ENCODE data around the gene TMEM41A. TPM values are rescaled to one million over a fixed set of nuclear protein-coding genes. Genes with fewer than 3 reads are reported as not detected.
"Not testable (repeated sequence)": the region's sequence is repeated elsewhere in the genome, so short reads cannot be mapped to it uniquely, and the experiment has no call there.

Gene TMEM41A
- total RNA-seq, 1 donor = 16.8 TPM

- Histone ChIP-seq H3K9me3 (ENCODE audit: low read depth, low read length) (no peaks in the 10 kb centered on the region), H3K27me3 (ENCODE audit: insufficient read depth, low read length) (no peaks in the 10 kb centered on the region), H3K4me3 (ENCODE audit: low read length) (no peak overlapping the region)
These were observed 9.6 kb upstream of the TMEM41A start for GRCh38 chr3:185508335-185508991.

DNA sequence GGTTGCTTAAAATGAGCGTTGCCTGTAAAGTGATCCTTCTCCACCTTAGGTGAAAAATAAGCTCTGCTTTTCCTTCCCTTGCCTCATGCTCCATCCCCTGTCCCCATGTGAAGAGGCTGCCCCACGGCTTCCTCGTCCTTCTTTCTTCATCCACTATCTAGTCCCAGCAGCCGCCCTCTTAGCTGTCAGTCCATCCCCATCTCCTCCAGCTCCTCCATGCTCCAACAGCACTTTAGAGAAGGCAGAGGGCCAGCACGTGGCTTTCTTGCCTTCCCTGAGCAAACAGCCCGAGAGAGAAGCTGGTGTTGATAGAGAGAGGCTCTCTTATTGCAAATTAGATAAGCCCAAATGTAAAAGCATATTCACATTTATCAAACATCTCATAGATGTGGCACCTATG is 9.0 kb upstream of the TMEM41A start:
- H3K9me3 ChIP-seq (ENCODE audit: low read depth, low read length) = no peaks in the 10 kb centered on the region
- no peaks in the 10 kb centered on the region for H3K4me1 ChIP-seq (ENCODE audit: insufficient read depth, low read length)

More at GRCh38 chr3:185508335-185508991, 9.6 kb upstream of the TMEM41A start:
- H3K4me1 ChIP-seq (ENCODE audit: insufficient read depth, low read length) = no peaks in the 10 kb centered on the region

GRCh38 chr3:185504636-185505035 is 5.8 kb upstream of the TMEM41A start:
- no peak overlapping the region for H3K4me3 ChIP-seq (ENCODE audit: low read length)
- no peaks in the 10 kb centered on the region for H3K4me1 ChIP-seq (ENCODE audit: insufficient read depth, low read length)
- no peaks in the 10 kb centered on the region for H3K9me3 ChIP-seq (ENCODE audit: low read depth, low read length)
- no peaks in the 10 kb centered on the region for H3K27me3 ChIP-seq (ENCODE audit: insufficient read depth, low read length)

More for the DNA sequence above, 9.0 kb upstream of the TMEM41A start:
- H3K27me3 ChIP-seq (ENCODE audit: insufficient read depth, low read length) = no peaks in the 10 kb centered on the region
- H3K4me3 ChIP-seq (ENCODE audit: low read length) = no peak overlapping the region

GRCh38 chr3:185503521-185503920 is 4.7 kb upstream of the TMEM41A start:
- Histone ChIP-seq H3K9me3 (ENCODE audit: low read depth, low read length) (no peaks in the 10 kb centered on the region), H3K4me3 (ENCODE audit: low read length) (no peak overlapping the region), H3K4me1 (ENCODE audit: insufficient read depth, low read length) (peaks cover 4% of the 10 kb centered on the region), H3K27me3 (ENCODE audit: insufficient read depth, low read length) (no peaks in the 10 kb centered on the region)

- H3K27me3 ChIP-seq (ENCODE audit: insufficient read depth, low read length) = no peaks in the 10 kb centered on the region
- no peak overlapping the region for H3K4me3 ChIP-seq (ENCODE audit: low read length)
- no peaks in the 10 kb centered on the region for H3K9me3 ChIP-seq (ENCODE audit: low read depth, low read length)
- peaks cover 6% of the 10 kb centered on the region for H3K4me1 ChIP-seq (ENCODE audit: insufficient read depth, low read length)
These were observed 4.2 kb upstream of the TMEM41A start for GRCh38 chr3:185502987-185503386.

- Histone ChIP-seq H3K9me3 (ENCODE audit: low read depth, low read length) (no peaks in the 10 kb centered on the region), H3K27me3 (ENCODE audit: insufficient read depth, low read length) (no peaks in the 10 kb centered on the region), H3K4me1 (ENCODE audit: insufficient read depth, low read length) (no peaks in the 10 kb centered on the region), H3K4me3 (ENCODE audit: low read length) (no peak overlapping the region)
These were observed 8.6 kb downstream of the TMEM41A start for GRCh38 chr3:185490241-185490640.

DNA sequence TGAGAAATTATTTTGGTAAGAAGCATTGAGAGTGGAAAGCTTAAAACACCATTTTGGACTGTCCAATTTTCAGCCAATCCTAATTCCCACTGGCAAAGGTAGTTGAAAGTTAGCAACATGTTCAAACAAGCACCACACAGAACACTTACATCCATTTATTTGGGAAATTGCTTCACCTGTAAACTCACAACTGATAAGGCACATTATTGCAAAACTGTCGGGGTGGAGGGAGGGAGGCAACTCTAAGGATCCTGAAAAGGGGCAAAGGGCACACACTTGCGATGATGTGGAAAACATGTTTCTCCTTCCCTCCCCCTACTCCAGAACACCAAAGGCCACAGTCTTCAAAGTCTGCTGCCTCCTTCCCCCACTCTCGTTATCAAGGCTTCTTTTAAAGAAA is 9.4 kb downstream of the TMEM41A start:
- H3K9me3 ChIP-seq (ENCODE audit: low read depth, low read length) = no peaks in the 10 kb centered on the region

GRCh38 chr3:185488465-185488864 is 10.4 kb downstream of the TMEM41A start:
- Histone ChIP-seq H3K4me1 (ENCODE audit: insufficient read depth, low read length) (no peaks in the 10 kb centered on the region), H3K9me3 (ENCODE audit: low read depth, low read length) (no peaks in the 10 kb centered on the region), H3K4me3 (ENCODE audit: low read length) (no peak overlapping the region), H3K27me3 (ENCODE audit: insufficient read depth, low read length) (no peaks in the 10 kb centered on the region)

More for the DNA sequence above, 9.4 kb downstream of the TMEM41A start:
- Histone ChIP-seq H3K4me3 (ENCODE audit: low read length) (no peak overlapping the region), H3K4me1 (ENCODE audit: insufficient read depth, low read length) (no peaks in the 10 kb centered on the region), H3K27me3 (ENCODE audit: insufficient read depth, low read length) (no peaks in the 10 kb centered on the region)

DNA sequence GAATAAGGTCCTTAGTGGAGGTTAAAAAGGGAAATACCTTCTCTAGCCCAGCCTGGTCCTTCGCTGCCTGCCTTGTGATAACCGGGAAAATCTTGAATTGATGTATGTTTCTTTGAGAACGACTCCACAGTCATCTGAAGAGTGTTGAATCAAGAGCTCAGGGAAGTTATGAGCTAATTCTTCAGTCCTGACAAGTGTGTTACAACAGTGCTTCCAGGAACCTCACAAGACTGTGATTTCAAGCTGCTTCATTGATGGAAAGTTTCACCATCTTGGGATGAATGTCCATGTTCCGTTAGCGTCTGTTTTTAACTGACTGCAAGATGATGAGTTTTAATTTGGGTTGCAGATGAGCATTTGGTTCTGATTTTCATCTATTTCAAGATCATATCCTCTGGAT is 12.4 kb downstream of the TMEM41A start:
- H3K9me3 ChIP-seq (ENCODE audit: low read depth, low read length) = no peaks in the 10 kb centered on the region
- H3K27me3 ChIP-seq (ENCODE audit: insufficient read depth, low read length) = no peaks in the 10 kb centered on the region
- H3K4me3 ChIP-seq (ENCODE audit: low read length) = no peak overlapping the region
- H3K4me1 ChIP-seq (ENCODE audit: insufficient read depth, low read length) = no peaks in the 10 kb centered on the region

DNA sequence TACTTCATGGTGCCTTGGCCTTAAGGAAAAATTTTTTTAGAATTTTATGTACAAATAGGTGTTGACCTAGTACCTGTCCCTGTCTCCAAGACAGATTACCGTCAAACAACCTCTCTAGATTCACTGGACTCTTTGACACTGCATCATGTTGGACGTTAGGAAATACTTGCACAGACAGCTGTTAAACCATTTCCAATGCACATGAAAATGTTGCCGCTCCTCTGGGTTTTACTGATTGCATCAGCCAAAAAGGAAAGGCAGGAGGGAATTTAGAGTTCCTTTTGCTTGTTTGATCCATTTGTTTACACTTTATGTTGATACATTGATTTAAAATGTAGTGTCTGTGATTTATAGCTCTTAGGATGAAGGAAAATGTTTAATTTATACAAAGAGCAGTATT is 14.5 kb downstream of the TMEM41A start:
- H3K4me3 ChIP-seq (ENCODE audit: low read length) = no peak overlapping the region
- H3K27me3 ChIP-seq (ENCODE audit: insufficient read depth, low read length) = no peaks in the 10 kb centered on the region
- no peaks in the 10 kb centered on the region for H3K9me3 ChIP-seq (ENCODE audit: low read depth, low read length)
- H3K4me1 ChIP-seq (ENCODE audit: insufficient read depth, low read length) = no peaks in the 10 kb centered on the region

GRCh38 chr3:185479373-185479945 is 19.4 kb downstream of the TMEM41A start:
- Histone ChIP-seq H3K9me3 (ENCODE audit: low read depth, low read length) (no peaks in the 10 kb centered on the region), H3K27me3 (ENCODE audit: insufficient read depth, low read length) (no peaks in the 10 kb centered on the region), H3K4me3 (ENCODE audit: low read length) (no peak overlapping the region), H3K4me1 (ENCODE audit: insufficient read depth, low read length) (no peaks in the 10 kb centered on the region)

DNA sequence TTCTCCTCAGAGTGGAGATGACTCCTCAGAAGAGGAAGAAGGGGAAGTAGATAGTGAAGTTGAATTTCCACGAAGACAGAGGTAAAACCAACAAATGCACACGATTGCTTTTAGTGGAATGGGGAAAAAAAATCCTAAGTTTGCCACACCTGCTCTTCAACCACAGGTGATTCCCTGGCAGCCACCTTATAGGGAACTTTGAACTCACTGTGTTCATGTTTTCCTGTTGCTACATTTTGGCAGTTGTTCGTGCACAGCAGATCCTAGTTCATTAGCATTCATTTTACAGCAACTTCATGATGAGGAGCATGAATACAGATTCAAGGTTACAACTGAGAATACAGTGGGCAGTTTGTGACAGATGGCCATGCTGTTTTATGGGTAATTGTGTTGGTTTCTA is 21.5 kb downstream of the TMEM41A start:
- no peak overlapping the region for H3K4me3 ChIP-seq (ENCODE audit: low read length)
- H3K4me1 ChIP-seq (ENCODE audit: insufficient read depth, low read length) = no peaks in the 10 kb centered on the region
- H3K9me3 ChIP-seq (ENCODE audit: low read depth, low read length) = no peaks in the 10 kb centered on the region
- H3K27me3 ChIP-seq (ENCODE audit: insufficient read depth, low read length) = no peaks in the 10 kb centered on the region

DNA sequence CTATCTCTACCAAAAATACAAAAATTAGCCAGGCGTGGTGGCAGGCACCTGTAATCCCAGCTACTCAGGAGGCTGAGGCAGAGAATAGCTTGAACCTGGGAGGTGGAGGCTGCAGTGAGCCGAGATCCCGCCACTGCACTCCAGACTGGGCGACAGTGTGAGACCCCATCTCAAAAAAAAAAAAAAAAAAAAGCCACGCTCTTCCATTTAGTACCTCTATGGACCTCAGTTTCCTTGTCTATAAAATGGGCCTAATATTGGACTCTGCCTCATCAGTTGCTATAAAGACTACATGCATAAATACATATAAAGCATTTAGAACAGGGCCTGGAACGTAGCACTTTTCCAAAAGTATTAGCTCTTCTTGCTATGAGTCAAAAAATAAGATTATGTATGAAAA is 23.9 kb downstream of the TMEM41A start:
- not testable (repeated sequence) for H3K27me3 ChIP-seq (ENCODE audit: insufficient read depth, low read length); H3K4me3 ChIP-seq (ENCODE audit: low read length); H3K9me3 ChIP-seq (ENCODE audit: low read depth, low read length); H3K4me1 ChIP-seq (ENCODE audit: insufficient read depth, low read length)

GRCh38 chr3:185473290-185473815 is 25.5 kb downstream of the TMEM41A start:
- no peaks in the 10 kb centered on the region for H3K27me3 ChIP-seq (ENCODE audit: insufficient read depth, low read length)
- no peak overlapping the region for H3K4me3 ChIP-seq (ENCODE audit: low read length)
- H3K9me3 ChIP-seq (ENCODE audit: low read depth, low read length) = no peaks in the 10 kb centered on the region
- H3K4me1 ChIP-seq (ENCODE audit: insufficient read depth, low read length) = no peaks in the 10 kb centered on the region

DNA sequence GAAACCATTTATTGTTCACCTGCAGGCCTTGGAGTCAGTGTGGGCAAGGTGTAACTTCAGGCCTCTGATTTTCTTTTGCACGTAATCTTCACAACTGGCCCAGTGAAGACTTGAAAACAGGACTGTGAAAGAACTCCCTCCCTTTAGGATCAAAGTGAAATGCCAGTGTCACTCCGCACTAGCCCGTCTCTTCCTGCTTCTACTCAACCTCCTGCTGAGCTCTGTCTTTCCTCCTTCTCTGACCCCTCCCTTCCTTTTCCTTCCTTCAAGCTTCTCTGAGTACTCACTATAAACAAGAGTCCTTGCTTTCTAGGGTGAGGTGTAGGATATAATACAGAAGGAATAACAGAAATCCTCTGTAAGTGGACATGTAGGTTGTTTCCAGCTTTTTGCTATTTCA is 28.5 kb downstream of the TMEM41A start:
- Histone ChIP-seq H3K4me3 (ENCODE audit: low read length) (no peak overlapping the region), H3K27me3 (ENCODE audit: insufficient read depth, low read length) (no peaks in the 10 kb centered on the region), H3K4me1 (ENCODE audit: insufficient read depth, low read length) (no peaks in the 10 kb centered on the region), H3K9me3 (ENCODE audit: low read depth, low read length) (no peaks in the 10 kb centered on the region)

DNA sequence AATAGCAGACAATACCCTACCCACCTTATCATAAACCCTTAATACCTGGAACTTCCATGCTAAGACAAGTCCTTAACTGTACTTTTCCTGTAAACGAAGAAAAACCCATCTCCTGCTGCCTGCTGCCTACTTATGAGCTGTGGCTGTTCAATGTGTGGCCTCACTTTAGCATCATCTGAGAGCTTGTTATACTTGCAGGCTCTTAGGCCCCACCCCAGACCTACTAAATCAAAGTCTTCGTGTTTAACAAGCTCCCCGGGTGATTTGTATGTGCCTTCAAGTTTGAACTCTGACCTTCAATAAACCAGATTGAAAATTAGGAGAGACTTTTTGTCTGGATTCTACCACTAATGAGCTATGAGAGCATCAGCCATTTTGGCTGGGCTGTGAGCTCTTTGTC is 29.3 kb downstream of the TMEM41A start:
- H3K4me1 ChIP-seq (ENCODE audit: insufficient read depth, low read length) = no peaks in the 10 kb centered on the region
- H3K9me3 ChIP-seq (ENCODE audit: low read depth, low read length) = no peaks in the 10 kb centered on the region
- H3K4me3 ChIP-seq (ENCODE audit: low read length) = no peak overlapping the region
- H3K27me3 ChIP-seq (ENCODE audit: insufficient read depth, low read length) = no peaks in the 10 kb centered on the region

All from mononuclear cell (primary cell).